GM18951 (cell line): Measurements from ENCODE around the gene PRIMA1.

Experiments
- POLR2A ChIP-seq: IDR thresholded peaks from 4 replicates; pipeline ENCODE4 v1.6.1; 2011; ENCODE audit warnings: mild to moderate bottlenecking; ENCODE audit not compliant: insufficient read length, insufficient read depth; ENCODE audit errors: extremely low read depth
- in situ Hi-C: fragments of 300-500 bp; cut with MboI; formaldehyde crosslinking; loops from one replicate; pipeline ENCODE4 v1.12.0; 2022; ENCODE audit warnings: low sequenced_read_pairs, mixed read lengths, inconsistent platforms; ENCODE audit not compliant: unreplicated experiment

PRIMA1 gene

DNA sequence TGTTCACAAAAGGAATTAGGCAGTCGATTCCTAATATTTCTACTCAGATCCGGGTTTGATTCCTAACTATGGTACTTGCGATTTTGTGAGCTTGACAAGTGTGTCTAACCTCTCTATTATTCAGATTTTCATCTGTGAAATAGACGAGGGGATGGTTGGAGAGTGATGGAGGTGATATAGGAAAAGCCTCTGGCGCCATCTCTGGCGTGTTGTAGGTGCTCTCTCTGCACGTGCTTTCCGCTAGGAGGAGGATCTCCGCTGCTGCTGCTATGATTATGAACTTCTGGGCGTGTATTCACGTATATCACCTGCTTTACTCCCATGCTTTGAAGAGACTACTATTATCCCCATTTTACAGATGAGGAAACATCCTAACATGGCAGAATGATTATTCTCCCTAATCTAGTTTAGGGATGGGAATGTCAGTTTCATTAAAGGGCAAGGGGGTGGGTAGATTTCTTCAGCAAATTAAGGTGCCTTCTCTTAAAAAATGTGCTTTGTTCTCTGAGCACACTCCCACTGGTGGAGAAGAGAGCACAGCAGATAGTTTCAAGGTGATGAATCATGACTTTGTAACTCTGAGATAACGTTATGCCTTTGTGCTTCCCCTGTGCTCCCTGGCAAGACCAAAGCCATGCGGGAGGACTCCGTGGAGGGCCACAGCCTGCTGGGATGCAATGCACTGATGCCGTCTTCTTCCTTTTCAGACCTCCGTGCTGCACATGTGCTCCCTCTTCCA lies 97.1 kb downstream of the PRIMA1 start:
- TF ChIP-seq POLR2A = no peak
- in situ Hi-C loops = no loop called here

- in situ Hi-C loops = no loop called here
- no peak for TF ChIP-seq POLR2A
Observed at GRCh38 chr14:93690146-93690545, 98.1 kb downstream of the PRIMA1 start.

DNA sequence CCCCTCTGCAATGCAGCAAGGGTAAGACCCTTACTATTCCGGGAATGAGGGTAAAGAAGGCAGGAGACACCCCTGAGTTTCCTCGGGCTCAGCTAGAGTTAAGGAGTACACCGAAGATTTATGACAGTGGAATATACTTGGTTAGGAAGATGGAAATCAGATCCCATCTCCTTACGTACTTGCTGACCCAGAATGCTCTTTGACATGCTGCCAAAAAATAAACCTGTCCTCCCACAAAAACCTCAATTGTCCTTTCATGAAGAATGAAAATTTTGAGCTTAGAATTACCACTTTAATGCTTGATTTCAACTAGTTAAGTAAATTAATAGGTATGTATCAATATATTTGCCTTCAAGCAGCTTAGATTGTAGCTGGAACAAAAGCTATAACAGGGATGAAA lies 99.5 kb downstream of the PRIMA1 start:
- TF ChIP-seq POLR2A = no peak
- in situ Hi-C loops = no loop called here

DNA sequence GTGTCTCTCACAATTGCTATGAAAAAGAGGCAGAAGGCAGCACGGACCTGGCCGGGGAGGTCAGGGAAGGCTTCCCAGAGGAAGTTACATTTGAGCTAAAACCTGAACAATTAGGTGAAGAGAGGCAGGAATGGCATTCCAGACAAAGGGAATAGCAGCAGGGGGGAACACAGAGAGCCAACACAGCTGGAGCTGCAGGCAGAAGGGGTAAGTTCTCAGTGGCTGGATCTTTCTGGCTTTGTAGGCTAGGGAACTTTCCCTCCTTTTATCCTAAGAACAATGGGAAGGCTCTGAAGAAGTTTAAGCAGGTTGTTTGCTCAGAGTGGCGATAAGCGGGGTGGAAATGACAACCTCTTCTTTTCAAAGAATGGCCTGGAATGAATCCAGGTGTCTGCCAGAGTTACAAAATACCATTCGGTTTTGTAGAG lies 100.0 kb downstream of the PRIMA1 start:
- no peak for TF ChIP-seq POLR2A
- in situ Hi-C loops = no loop called here

DNA sequence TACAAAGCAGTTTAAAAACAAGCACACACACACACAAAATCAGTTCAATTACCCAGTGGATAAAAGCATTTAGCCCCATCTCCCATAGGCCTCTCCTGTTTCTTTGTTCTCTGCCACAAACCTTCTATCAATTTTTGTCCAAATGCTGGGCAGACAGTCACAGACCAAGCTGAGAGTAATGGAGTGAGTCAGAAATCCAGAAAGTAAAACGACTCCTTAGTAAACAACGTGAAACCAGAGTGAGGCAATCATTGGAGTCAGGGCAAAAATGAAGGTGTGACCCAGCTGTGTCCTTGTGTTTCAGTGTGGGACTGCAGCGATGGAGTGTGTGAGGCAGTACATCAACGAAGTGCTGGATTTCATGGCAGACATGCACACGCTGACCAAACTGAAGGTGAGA lies 102.0 kb downstream of the PRIMA1 start:
- no peak for TF ChIP-seq POLR2A
- in situ Hi-C loops = no loop called here

DNA sequence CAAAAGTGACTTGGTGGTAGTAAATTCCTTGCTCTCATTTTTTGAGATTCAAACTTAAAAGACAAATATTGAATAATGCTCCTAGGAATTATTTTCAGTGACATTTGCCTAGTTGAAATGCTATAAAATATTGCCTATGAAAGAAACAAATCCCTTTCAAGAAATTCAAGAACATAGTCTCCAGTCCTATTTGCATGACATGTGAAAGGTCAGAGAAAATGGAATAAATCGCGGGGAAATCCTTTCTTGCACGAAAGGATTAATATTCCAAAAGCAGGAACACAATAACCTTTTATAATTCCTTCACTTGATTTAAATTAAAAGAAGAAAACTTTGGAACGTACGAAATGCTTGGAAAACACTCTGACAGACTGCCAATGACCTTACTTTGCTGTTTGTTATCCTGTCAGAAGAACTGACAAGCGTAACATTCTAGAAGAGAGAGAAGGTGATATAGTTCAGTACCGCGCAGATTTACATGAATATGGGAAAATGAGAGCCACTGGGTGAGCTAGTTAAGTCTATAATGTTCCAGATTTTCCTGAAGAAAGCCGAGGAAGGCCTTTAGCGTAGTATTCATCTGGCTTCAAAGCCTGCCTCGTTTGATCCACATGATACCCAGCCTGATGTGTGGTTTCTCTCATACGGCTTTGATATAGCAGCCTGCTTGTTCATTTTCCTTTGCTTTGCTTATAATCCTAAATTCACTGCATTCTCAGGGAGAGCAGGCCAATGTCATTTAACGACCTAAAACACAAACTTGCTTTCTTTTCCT lies 103.0 kb downstream of the PRIMA1 start:
- no peak for TF ChIP-seq POLR2A
- in situ Hi-C loops = no loop called here

DNA sequence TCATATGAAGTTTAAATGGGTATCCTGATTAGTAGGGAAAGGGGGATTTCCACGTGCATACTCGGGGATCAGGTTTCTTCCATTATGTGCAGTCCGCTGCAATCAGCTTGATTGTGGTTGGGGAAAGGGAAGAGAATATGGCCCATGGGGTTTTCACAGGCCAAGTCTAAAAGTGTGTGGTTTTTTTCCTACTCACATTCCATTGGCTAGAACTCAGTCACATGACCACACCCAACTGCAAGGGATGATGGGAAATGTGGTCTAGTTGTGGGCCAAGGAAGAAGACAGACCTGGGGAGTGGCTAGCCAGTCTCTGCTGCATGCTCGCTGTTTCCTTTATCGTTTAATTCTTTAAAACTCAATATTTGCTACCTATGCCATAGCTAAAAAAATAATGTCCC lies 105.1 kb downstream of the PRIMA1 start:
- in situ Hi-C loops = no loop called here

DNA sequence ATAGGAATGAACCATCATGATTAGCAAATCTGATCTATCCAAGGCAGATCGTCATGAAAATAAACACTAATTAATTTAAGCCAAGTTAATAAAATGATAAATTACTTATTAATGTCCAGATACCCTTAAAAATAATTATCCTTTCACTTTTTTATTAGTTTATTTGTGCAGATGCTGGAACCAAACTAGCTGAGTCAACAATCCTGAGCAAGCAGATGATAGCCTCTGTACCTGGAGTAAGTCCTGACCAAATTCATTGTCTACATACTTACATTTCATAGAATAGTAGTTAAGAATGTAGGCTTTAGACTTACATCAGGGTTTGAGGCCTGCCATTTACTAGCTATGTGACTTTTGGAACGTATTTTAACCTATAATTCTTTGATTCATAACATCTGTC lies 105.8 kb downstream of the PRIMA1 start:
- in situ Hi-C loops = no loop called here

More for the DNA sequence above, 105.1 kb downstream of the PRIMA1 start:
- no peak for TF ChIP-seq POLR2A

DNA sequence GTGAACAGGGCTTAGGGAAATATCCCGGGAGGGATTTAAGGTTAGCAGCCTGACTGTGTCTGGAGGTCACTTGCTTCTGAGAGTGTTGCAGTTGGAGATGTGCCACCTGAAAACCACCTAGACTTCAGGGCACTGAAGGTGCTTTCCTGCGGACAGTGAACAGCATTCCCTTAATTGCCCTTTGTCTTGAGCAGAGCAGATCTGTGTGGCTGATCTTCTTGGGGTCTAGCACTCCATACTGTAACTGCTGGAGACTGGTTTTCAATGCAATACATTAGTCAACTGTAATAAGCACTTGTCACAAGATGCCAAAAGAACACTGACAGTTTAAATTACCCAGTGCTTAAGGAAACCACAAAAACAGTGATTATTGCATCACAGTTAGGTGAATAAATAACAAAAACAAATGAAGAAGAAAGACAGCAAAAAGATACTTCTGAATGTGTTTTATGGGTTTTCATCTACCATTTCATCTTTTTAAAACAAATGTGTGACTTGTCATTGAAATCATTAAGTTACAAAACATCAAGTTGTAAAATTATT lies 111.8 kb downstream of the PRIMA1 start:
- TF ChIP-seq POLR2A = no peak
- in situ Hi-C loops = no loop called here

More for the DNA sequence above, 105.8 kb downstream of the PRIMA1 start:
- TF ChIP-seq POLR2A = no peak

DNA sequence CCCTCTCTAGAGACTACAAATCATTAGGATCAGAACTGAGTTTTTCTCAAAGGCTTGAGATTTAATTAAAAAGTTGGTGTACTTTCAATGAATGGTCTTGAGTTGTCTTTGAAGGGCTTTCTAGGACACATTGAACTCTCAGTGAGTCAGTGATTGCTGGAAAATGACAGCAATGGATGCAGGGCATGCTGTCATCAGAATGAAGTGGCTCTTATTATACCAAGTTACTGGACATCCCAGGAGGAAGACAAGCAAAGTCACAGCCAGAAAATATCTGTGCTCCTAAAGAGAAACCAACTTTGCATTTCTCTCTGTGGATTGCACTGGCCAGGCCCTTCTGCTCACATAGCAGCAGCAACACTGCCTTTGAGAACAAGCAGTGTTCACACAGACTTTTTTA lies 112.6 kb downstream of the PRIMA1 start:
- in situ Hi-C loops = no loop called here
- no peak for TF ChIP-seq POLR2A

DNA sequence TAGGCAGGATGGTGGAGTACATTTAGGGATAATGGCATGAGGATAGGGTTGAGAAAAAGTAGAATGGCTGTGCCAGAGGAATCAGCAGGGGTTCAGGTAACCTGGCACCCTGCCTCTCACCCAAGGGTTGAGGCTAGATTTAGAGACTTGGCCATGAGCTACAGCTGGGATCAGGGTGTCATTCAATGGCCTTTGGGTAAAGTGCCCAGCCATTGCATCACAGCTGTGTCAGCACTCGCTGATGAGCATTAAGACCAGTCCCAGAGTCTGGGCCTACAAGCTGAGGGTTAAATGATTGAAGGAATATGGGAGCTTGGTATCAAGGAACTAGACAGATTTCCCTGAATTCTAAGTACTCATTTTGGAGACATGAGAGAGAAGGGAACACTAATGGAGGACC lies 113.9 kb downstream of the PRIMA1 start:
- in situ Hi-C loops = loop anchor here (25.0 kb wide), 1 partner anchor 338 kb away; no protein-coding TSS in a partner anchor
- TF ChIP-seq POLR2A = no peak

DNA sequence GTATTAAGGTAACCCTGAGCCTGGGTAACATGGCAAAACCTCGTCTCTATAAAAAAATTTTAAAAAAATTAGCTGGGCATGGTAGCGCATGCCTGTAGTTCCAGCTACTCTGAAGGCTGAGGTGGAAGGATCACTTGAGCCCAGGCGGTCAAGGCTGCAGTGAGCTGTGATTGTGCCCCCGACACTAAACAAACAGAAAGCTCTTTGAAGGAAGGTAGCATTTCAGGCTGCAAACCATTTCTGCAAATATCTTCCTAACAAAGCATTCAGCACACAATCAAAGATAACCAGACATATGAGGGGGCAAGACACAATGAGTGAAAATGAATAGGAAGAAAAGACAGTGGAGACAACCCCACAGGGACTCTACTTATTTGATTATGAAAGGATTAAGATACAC lies 118.7 kb downstream of the PRIMA1 start:
- in situ Hi-C loops = loop anchor here (25.0 kb wide), 1 partner anchor 343 kb away; no protein-coding TSS in a partner anchor
- no peak for TF ChIP-seq POLR2A
